ENCODE data around the gene VPS4B. TPM values are rescaled to one million over a fixed set of nuclear protein-coding genes. Genes with fewer than 3 reads are reported as not detected.

Gene VPS4B
- polyA plus RNA-seq, 1 donor, result 56.0 TPM

Other genes with a start within 250 kb of the VPS4B start
- gene BCL2, start 102.7 kb downstream of the VPS4B start, polyA plus RNA-seq, result 8.8 TPM
- 35.6 TPM for gene KDSR, start 55.3 kb downstream of the VPS4B start, polyA plus RNA-seq
- 0.16 TPM for gene SERPINB5, start 54.5 kb upstream of the VPS4B start, polyA plus RNA-seq
- not detected for gene SERPINB12, start 119.9 kb upstream of the VPS4B start, polyA plus RNA-seq
- not detected for gene SERPINB13, start 164.9 kb upstream of the VPS4B start, polyA plus RNA-seq
- gene SERPINB4, start 221.8 kb upstream of the VPS4B start, polyA plus RNA-seq, result not detected
- gene SERPINB3, start 239.4 kb upstream of the VPS4B start, polyA plus RNA-seq, result not detected